Natural killer cell (primary cell): ENCODE results near the gene COL8A1. TPM values are rescaled to one million over a fixed set of nuclear protein-coding genes. Genes with fewer than 3 reads are reported as not detected.
A peak's percentile ranks its signal among the peaks of the same experiment; 100 is the strongest.

Experiments
- ATAC-seq, 3 donors: fragments of 150-1000 bp in 2 of 3; fragments of 200-7000 bp in 1 of 3; cut with Tn5 transposase; 1 replicate in 1 of 3; 2 replicates in 2 of 3; pipeline ENCODE4 v1.10.0; 2021; ENCODE audit warnings: mild to moderate bottlenecking in 2 of 3, moderate library complexity in 2 of 3
- DNase-seq, 2 donors: peaks; one replicate each; pipeline versions ENCODE4 v3.0.0 to v3.0.0-alpha.2; 2013 to 2021; ENCODE audit warnings: mixed read lengths in 1 of 2
- H3K27ac ChIP-seq: one replicate; pipeline ENCODE4 v1.5.1; 2013; ENCODE audit warnings: mild to moderate bottlenecking, low read length
- H3K27me3 ChIP-seq: one replicate; pipeline ENCODE4 v1.6.1; 2013; ENCODE audit warnings: low read length; ENCODE audit not compliant: control insufficient read depth, insufficient read depth
- H3K36me3 ChIP-seq: one replicate; pipeline ENCODE4 v1.6.1; 2013; ENCODE audit warnings: low read length; ENCODE audit not compliant: control insufficient read depth, insufficient read depth
- H3K4me1 ChIP-seq: one replicate; pipeline ENCODE4 v1.6.1; 2013; ENCODE audit warnings: low read length; ENCODE audit not compliant: control insufficient read depth, insufficient read depth
- H3K4me3 ChIP-seq: one replicate; pipeline ENCODE4 v1.5.1; 2013; ENCODE audit warnings: low read length
- H3K9me3 ChIP-seq: one replicate; pipeline ENCODE4 v1.6.1; 2013; ENCODE audit warnings: low read length; ENCODE audit not compliant: control insufficient read depth, insufficient read depth
- H3K27ac Mint-ChIP-seq, 2 donors: one replicate each; pipeline ENCODE4 v1.8.0; 2022; ENCODE audit warnings: mild to moderate bottlenecking in 2 of 2, mixed read lengths in 2 of 2, moderate library complexity in 1 of 2
- H3K27me3 Mint-ChIP-seq, 2 donors: one replicate each; pipeline ENCODE4 v1.8.0; 2022; ENCODE audit warnings: low read depth in 2 of 2, mixed read lengths in 2 of 2
- H3K36me3 Mint-ChIP-seq: one replicate; pipeline ENCODE4 v1.8.0; 2022; ENCODE audit warnings: mixed read lengths
- H3K4me1 Mint-ChIP-seq, 2 donors: one replicate each; pipeline ENCODE4 v1.8.0; 2022; ENCODE audit warnings: mixed read lengths in 2 of 2
- H3K4me3 Mint-ChIP-seq: one replicate; pipeline ENCODE4 v1.8.0; 2022; ENCODE audit warnings: mild to moderate bottlenecking, moderate library complexity, mixed read lengths
- H3K9me3 Mint-ChIP-seq, 2 donors: one replicate each; pipeline ENCODE4 v1.8.0; 2022; ENCODE audit warnings: mixed read lengths in 2 of 2
- WGBS: methylation state at CpG from one replicate; pipeline ENCODE4 v1.1.7; 2013; ENCODE audit warnings: missing lambda C conversion rate; ENCODE audit not compliant: insufficient coverage; 5-methylcytosine and 5-hydroxymethylcytosine counted together
- intact Hi-C: fragments of 100-400 bp; cut with micrococcal nuclease; formaldehyde crosslinking; loops from one replicate; pipeline ENCODE4 v1.14.2; 2022
- total RNA-seq, 4 donors: library from RNA; stranded (reverse); fragments of 120-200 nt in 1 of 4; gene quantifications; one replicate each; pipeline versions ENCODE4 v1.2.3 to v1.2.4, GENCODE V29; 2013 to 2022
- TF ChIP-seq, protein P1 (sequence below): fragments of 200-600 bp; IDR thresholded peaks from one replicate; pipeline ENCODE4 v1.8.0; 2022; ENCODE audit warnings: antibody characterized with exemption

Gene COL8A1
- total RNA-seq, 3 donors from 2014 or later (not counting 1 experiment from before 2014, with no cell fraction given) = 0.12 to 0.23 TPM; not detected in 1

DNA sequence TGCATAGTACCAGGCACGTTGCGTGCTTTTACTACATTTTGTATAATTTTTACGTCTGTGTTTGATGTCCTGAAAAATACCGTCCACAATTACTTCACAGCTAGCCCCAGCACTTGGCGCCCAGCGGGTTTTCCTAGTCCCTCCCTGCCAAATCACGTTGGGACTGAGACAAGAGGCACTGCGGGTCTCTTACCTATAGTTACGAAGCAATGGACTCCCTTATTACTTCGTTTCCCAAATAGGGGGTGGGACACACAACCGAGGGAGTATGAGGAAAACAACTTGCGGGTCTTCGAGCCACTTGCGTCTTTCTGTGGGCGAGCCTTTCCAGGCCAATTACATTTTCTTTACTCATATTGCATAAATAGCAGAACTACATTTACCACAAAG, 178.6 kb downstream of the COL8A1 start:
- no peaks in the 10 kb centered on the region for H3K36me3 ChIP-seq
- H3K27me3 ChIP-seq = no peaks in the 10 kb centered on the region
- ATAC-seq = no peak
- Mint-ChIP-seq H3K4me3 (peak overlapping the region; percentile 98), H3K36me3 (no peaks in the 10 kb centered on the region), H3K27ac (peak overlapping the region; percentile 99), H3K4me1 (peaks cover 25 to 27% of the 10 kb centered on the region in 2 donors), H3K9me3 (no peaks in the 10 kb centered on the region), H3K27me3 (peaks cover 4 to 6% of the 10 kb centered on the region in 2 donors)
- DNase-seq = no peak
- TF ChIP-seq, protein P1, sequence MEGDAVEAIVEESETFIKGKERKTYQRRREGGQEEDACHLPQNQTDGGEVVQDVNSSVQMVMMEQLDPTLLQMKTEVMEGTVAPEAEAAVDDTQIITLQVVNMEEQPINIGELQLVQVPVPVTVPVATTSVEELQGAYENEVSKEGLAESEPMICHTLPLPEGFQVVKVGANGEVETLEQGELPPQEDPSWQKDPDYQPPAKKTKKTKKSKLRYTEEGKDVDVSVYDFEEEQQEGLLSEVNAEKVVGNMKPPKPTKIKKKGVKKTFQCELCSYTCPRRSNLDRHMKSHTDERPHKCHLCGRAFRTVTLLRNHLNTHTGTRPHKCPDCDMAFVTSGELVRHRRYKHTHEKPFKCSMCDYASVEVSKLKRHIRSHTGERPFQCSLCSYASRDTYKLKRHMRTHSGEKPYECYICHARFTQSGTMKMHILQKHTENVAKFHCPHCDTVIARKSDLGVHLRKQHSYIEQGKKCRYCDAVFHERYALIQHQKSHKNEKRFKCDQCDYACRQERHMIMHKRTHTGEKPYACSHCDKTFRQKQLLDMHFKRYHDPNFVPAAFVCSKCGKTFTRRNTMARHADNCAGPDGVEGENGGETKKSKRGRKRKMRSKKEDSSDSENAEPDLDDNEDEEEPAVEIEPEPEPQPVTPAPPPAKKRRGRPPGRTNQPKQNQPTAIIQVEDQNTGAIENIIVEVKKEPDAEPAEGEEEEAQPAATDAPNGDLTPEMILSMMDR = no peak
- peak overlapping the region; percentile 82 for H3K27ac ChIP-seq
- WGBS = 6% methylated on average over 14 of the region's 15 CpGs
- H3K4me1 ChIP-seq = peaks cover 5% of the 10 kb centered on the region
- peak overlapping the region; percentile 58 for H3K4me3 ChIP-seq
- H3K9me3 ChIP-seq = no peaks in the 10 kb centered on the region
- intact Hi-C loops = loop anchor here (1.0 to 10.0 kb wide), 3 partner anchors 443 to 912 kb away; partner anchors contain the start of genes DCBLD2, LNP1, TBC1D23 and TOMM70

DNA sequence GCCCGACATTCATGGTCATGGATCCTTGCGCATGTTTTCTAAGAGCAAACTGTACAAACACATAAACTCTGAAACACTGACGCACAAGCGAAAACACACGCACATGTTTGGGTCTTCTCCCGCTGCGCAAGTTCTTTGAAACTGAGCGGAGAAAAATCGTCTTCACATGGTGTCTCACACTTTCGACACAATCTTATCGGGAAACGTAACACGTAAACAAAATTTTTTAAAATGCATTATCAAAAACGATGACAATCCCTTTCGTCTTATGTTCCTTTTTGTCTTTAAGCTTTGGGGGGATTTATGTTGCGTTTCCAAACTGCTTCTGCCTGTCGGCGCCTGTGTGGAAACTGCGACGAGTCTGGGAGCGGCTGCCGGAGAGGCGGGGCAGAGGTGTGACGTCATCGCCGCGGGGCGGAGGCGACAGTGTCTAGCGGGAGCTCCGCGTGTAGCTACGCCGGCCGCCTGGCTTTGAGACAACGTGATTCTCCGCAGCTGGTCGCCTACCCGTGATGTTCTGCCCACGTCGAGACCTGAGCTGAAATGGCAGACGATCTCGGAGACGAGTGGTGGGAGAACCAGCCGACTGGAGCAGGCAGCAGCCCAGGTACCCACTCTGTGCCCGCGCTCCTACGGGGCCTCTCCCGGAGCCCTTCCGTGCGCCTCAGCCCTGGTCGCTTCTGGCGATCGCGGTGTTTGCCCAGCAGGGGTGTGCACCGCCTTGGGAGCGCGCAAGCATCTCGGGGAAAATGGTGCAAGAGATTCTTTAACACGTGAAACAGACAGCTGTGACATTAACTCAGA, 179.2 kb downstream of the COL8A1 start, which contains the start of gene CMSS1:
Gene CMSS1, plus strand, starts transcription at position 426 of the 804 bp plus-strand sequence.
- TF ChIP-seq, protein P1 = no peak
- H3K36me3 Mint-ChIP-seq = no peaks in the 10 kb centered on the region
- under 1% methylated on average over 60 of the region's 60 CpGs for WGBS
- peaks cover 25 to 27% of the 10 kb centered on the region in 2 donors for H3K4me1 Mint-ChIP-seq
- Histone ChIP-seq H3K27me3 (no peaks in the 10 kb centered on the region), H3K4me1 (peaks cover 5% of the 10 kb centered on the region), H3K4me3 (peak within 1 kb of the TSS; percentile 58), H3K27ac (peak within 1 kb of the TSS; percentile 82), H3K9me3 (no peaks in the 10 kb centered on the region), H3K36me3 (no peaks in the 10 kb centered on the region)
- no peaks in the 10 kb centered on the region for H3K9me3 Mint-ChIP-seq
- peak within 1 kb of the TSS; percentile 98 for H3K4me3 Mint-ChIP-seq
- H3K27ac Mint-ChIP-seq = peak within 1 kb of the TSS; percentile 99
- ATAC-seq (peak; percentile 94 to 96 (median 94)), DNase-seq (peak; percentile 96 to 97)
- H3K27me3 Mint-ChIP-seq = peaks cover 0 to 6% of the 10 kb centered on the region in 2 donors
- intact Hi-C loops = loop anchor here (1.0 to 10.0 kb wide), 3 partner anchors 443 to 913 kb away; partner anchors contain the start of genes DCBLD2, LNP1, TBC1D23 and TOMM70

DNA sequence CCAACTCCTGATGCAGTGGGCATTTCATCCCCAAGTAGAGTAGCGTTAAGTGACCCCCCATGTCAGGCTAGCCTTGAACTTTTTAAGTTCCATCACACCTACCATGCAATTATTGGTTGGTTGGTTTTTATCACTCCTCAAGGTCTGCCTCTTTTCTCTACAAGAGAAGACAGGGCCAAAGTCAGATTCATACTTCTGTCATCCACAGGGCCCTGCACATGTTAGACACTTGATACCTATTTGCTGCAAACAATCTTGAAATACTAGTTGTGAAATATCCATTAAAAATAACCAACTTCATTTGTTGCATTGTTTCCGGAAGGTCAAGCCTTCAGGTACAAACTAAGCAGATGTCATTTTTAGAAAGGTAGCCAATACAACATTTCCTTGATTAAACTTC, 180.4 kb downstream of the COL8A1 start:
- Mint-ChIP-seq H3K4me1 (peaks cover 25 to 27% of the 10 kb centered on the region in 2 donors), H3K9me3 (no peaks in the 10 kb centered on the region), H3K36me3 (no peaks in the 10 kb centered on the region), H3K4me3 (peak overlapping the region; percentile 98), H3K27me3 (peaks cover 0 to 6% of the 10 kb centered on the region in 2 donors), H3K27ac (peak overlapping the region; percentile 99)
- H3K4me1 ChIP-seq = peaks cover 5% of the 10 kb centered on the region
- H3K27ac ChIP-seq = no peak overlapping the region
- TF ChIP-seq, protein P1 = no peak
- no peaks in the 10 kb centered on the region for H3K9me3 ChIP-seq
- DNase-seq = peak in 1 of 2 donors; percentile 6
- H3K27me3 ChIP-seq = no peaks in the 10 kb centered on the region
- no peaks in the 10 kb centered on the region for H3K36me3 ChIP-seq
- WGBS = 93% methylated on average over 1 of the region's 2 CpGs
- no peak for ATAC-seq
- intact Hi-C loops = loop anchor here (10.0 kb wide), 2 partner anchors 586 to 914 kb away; partner anchors contain the start of genes DCBLD2, LNP1 and TOMM70
- no peak overlapping the region for H3K4me3 ChIP-seq
